NT2/D1 (cell line): ENCODE measurements around the gene RPS6KA2.

Source experiments
- DNase-seq: peaks from one replicate; pipeline ENCODE4 v3.0.0-alpha.2; 2011; ENCODE audit warnings: low read depth, low spot score
- H3K27me3 ChIP-seq: 2 replicates; pipeline ENCODE4 v1.6.0; 2011; ENCODE audit warnings: mild to moderate bottlenecking; ENCODE audit not compliant: insufficient read length, insufficient read depth
- H3K36me3 ChIP-seq: 2 replicates; pipeline ENCODE4 v1.6.1; 2011; ENCODE audit warnings: mild to moderate bottlenecking, low read length, mixed read lengths; ENCODE audit not compliant: insufficient read depth, insufficient read length
- H3K4me1 ChIP-seq: 2 replicates; pipeline ENCODE4 v1.5.1; 2011; ENCODE audit not compliant: insufficient read depth, insufficient read length
- H3K4me3 ChIP-seq: 2 replicates; pipeline ENCODE4 v1.5.1; 2011; ENCODE audit warnings: low read depth; ENCODE audit not compliant: insufficient read length
- H3K9ac ChIP-seq: 2 replicates; pipeline ENCODE4 v1.6.0; 2011; ENCODE audit warnings: low read depth; ENCODE audit not compliant: insufficient read length
- H3K9me3 ChIP-seq: 2 replicates; pipeline ENCODE4 v1.5.1; 2011; ENCODE audit warnings: mild to moderate bottlenecking, low read length; ENCODE audit not compliant: insufficient read depth
- SUZ12 ChIP-seq: IDR thresholded peaks from 2 replicates; pipeline ENCODE4 v1.6.1; 2011; ENCODE audit not compliant: insufficient read length, insufficient read depth; ENCODE audit errors: extremely low read depth
- YY1 ChIP-seq: IDR thresholded peaks from 2 replicates; pipeline ENCODE4 v1.6.1; 2011; ENCODE audit not compliant: insufficient read length, insufficient read depth
- ZNF274 ChIP-seq: IDR thresholded peaks from 2 replicates; pipeline ENCODE4 v1.6.1; 2011; ENCODE audit warnings: mild to moderate bottlenecking, low read depth, low read length

Gene RPS6KA2

GRCh38 chr6:166465003-166465399 lies 162.1 kb downstream of the RPS6KA2 start:
- Histone ChIP-seq H3K4me3 (no peak overlapping the region), H3K9me3 (no peaks in the 10 kb centered on the region), H3K27me3 (no peaks in the 10 kb centered on the region), H3K9ac (no peak overlapping the region), H3K4me1 (peaks cover 9% of the 10 kb centered on the region), H3K36me3 (no peaks in the 10 kb centered on the region)
- TF ChIP-seq SUZ12 (no peak), YY1 (no peak), ZNF274 (no peak)
- DNase-seq = no peak

GRCh38 chr6:166464068-166465002 lies 162.7 kb downstream of the RPS6KA2 start:
- H3K9ac ChIP-seq = no peak overlapping the region
- TF ChIP-seq SUZ12 (no peak), YY1 (no peak), ZNF274 (no peak)

GRCh38 chr6:166463359-166464067 lies 163.5 kb downstream of the RPS6KA2 start:
- H3K9ac ChIP-seq = no peak overlapping the region
- peaks cover 9% of the 10 kb centered on the region for H3K4me1 ChIP-seq
- TF ChIP-seq SUZ12 = no peak
- no peak for TF ChIP-seq YY1
- TF ChIP-seq ZNF274 = no peak
- no peak for DNase-seq
- peaks cover 2% of the 10 kb centered on the region; the same call in 1 of the 2 replicates for H3K9me3 ChIP-seq
- no peak overlapping the region for H3K4me3 ChIP-seq
- H3K27me3 ChIP-seq = no peaks in the 10 kb centered on the region
- no peaks in the 10 kb centered on the region for H3K36me3 ChIP-seq

More at GRCh38 chr6:166464068-166465002, 162.7 kb downstream of the RPS6KA2 start:
- no peak for DNase-seq
- Histone ChIP-seq H3K27me3 (no peaks in the 10 kb centered on the region), H3K36me3 (no peaks in the 10 kb centered on the region), H3K4me1 (peaks cover 9% of the 10 kb centered on the region), H3K4me3 (no peak overlapping the region), H3K9me3 (no peaks in the 10 kb centered on the region)

- no peak overlapping the region for H3K9ac ChIP-seq
- H3K4me3 ChIP-seq = no peak overlapping the region
- peaks cover 6% of the 10 kb centered on the region for H3K4me1 ChIP-seq
- no peaks in the 10 kb centered on the region for H3K27me3 ChIP-seq
- DNase-seq = no peak
- H3K36me3 ChIP-seq = no peaks in the 10 kb centered on the region
- peaks cover 11% of the 10 kb centered on the region for H3K9me3 ChIP-seq
- no peak for TF ChIP-seq ZNF274
- TF ChIP-seq YY1 = no peak
- TF ChIP-seq SUZ12 = no peak
Observed at GRCh38 chr6:166462461-166463135, 164.5 kb downstream of the RPS6KA2 start.

GRCh38 chr6:166461821-166462460 lies 165.1 kb downstream of the RPS6KA2 start:
- Histone ChIP-seq H3K27me3 (no peaks in the 10 kb centered on the region), H3K4me3 (no peak overlapping the region), H3K4me1 (peaks cover 6% of the 10 kb centered on the region), H3K9ac (no peak overlapping the region), H3K9me3 (peaks cover 13% of the 10 kb centered on the region), H3K36me3 (no peaks in the 10 kb centered on the region)
- TF ChIP-seq ZNF274 (no peak), SUZ12 (no peak), YY1 (no peak)
- no peak for DNase-seq

- Histone ChIP-seq H3K36me3 (no peaks in the 10 kb centered on the region), H3K9me3 (peaks cover 13% of the 10 kb centered on the region), H3K4me3 (no peak overlapping the region), H3K9ac (no peak overlapping the region), H3K4me1 (peaks cover 6% of the 10 kb centered on the region), H3K27me3 (no peaks in the 10 kb centered on the region)
- no peak for TF ChIP-seq YY1
- TF ChIP-seq SUZ12 = no peak
- TF ChIP-seq ZNF274 = no peak
- no peak for DNase-seq
Observed at GRCh38 chr6:166460473-166461437, 166.3 kb downstream of the RPS6KA2 start.
